Neural cell (in vitro differentiated cells): ENCODE results near the gene TNS3.

Source experiments
- EZH2 ChIP-seq: fragments of 200-600, 300-800 bp; shearing (Covaris generic), sonication (generic); IDR thresholded peaks from 2 replicates; pipeline ENCODE4 v1.6.1; 2014; ENCODE audit warnings: antibody characterized with exemption, low read length, borderline replicate concordance, mild to moderate bottlenecking; ENCODE audit not compliant: insufficient read depth, poor library complexity, severe bottlenecking
- TAF1 ChIP-seq: IDR thresholded peaks from 2 replicates; pipeline ENCODE4 v1.6.1; 2012; ENCODE audit warnings: low read depth
- TF ChIP-seq, protein P1 (sequence below): fragments of 450-650 bp; IDR thresholded peaks from 2 replicates; pipeline ENCODE4 v1.5.1; 2014; ENCODE audit warnings: antibody characterized with exemption, mild to moderate bottlenecking, moderate library complexity; ENCODE audit not compliant: poor library complexity, severe bottlenecking

DNA sequence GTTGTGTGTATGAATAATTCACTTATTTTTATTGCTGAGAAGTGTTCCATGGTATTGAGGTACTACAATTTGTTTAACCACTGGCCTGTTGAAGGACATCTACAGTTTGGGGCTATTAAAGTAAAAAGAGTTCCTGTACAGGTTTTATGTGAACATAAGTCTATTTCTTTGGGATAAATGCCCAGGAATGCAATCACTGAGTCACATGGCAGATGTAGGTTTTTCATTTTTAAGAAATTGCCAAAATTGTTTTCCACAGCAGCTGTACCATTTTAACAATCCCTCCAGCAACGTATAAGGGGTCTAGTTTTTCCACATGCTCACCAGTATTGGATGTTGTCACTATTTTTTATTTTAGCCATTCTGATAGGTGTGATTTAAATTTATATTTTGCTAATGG lies 243.9 kb downstream of the TNS3 start:
- TF ChIP-seq, protein P1, sequence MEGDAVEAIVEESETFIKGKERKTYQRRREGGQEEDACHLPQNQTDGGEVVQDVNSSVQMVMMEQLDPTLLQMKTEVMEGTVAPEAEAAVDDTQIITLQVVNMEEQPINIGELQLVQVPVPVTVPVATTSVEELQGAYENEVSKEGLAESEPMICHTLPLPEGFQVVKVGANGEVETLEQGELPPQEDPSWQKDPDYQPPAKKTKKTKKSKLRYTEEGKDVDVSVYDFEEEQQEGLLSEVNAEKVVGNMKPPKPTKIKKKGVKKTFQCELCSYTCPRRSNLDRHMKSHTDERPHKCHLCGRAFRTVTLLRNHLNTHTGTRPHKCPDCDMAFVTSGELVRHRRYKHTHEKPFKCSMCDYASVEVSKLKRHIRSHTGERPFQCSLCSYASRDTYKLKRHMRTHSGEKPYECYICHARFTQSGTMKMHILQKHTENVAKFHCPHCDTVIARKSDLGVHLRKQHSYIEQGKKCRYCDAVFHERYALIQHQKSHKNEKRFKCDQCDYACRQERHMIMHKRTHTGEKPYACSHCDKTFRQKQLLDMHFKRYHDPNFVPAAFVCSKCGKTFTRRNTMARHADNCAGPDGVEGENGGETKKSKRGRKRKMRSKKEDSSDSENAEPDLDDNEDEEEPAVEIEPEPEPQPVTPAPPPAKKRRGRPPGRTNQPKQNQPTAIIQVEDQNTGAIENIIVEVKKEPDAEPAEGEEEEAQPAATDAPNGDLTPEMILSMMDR, result no peak
- TF ChIP-seq TAF1, result no peak
- no peak for TF ChIP-seq EZH2
